Measurements from ENCODE around the gene MAP3K8. TPM values are rescaled to one million over a fixed set of nuclear protein-coding genes. Genes with fewer than 3 reads are reported as not detected.

The MAP3K8 gene
- total and polyA plus RNA-seq, 9 of the 15 experiments (the other 6 are each of a cell fraction or from before 2014, with no cell fraction given): 6.9 to 23.6 (median 13.6) TPM

- TF ChIP-seq ILF3 (IDR thresholded peaks at IDR 0.05; ENCODE audit: borderline replicate concordance) (no peak), HSF4 (CRISPR knock-in tag; IDR thresholded peaks at IDR 0.05; ENCODE audit: borderline replicate concordance) (no peak), CGGBP1 (CRISPR knock-in tag; IDR thresholded peaks at IDR 0.05) (no peak), PATZ1 (CRISPR knock-in tag; IDR thresholded peaks at IDR 0.05; ENCODE audit: borderline replicate concordance) (no peak), PHF21A (IDR thresholded peaks at IDR 0.05; ENCODE audit: borderline replicate concordance, low read depth) (no peak), POU5F1 (IDR thresholded peaks at IDR 0.05; ENCODE audit: borderline replicate concordance, low read depth, low read length, partially characterized antibody) (no peak), SIRT6 (IDR thresholded peaks at IDR 0.05; ENCODE audit: low read depth, low read length) (no peak), WHSC1 (IDR thresholded peaks at IDR 0.05; ENCODE audit: low read length) (no peak), IRF9 (tag; IDR thresholded peaks at IDR 0.05) (no peak), ZFPM2 (CRISPR knock-in tag; IDR thresholded peaks at IDR 0.05) (no peak), HIVEP1 (CRISPR knock-in tag; IDR thresholded peaks at IDR 0.05) (no peak), KLF10 (CRISPR knock-in tag; IDR thresholded peaks at IDR 0.05) (no peak), TBP (optimal IDR thresholded peaks at IDR 0.05; ENCODE audit: low read depth, low read length) (peak; percentile 62), NFE2 (IDR thresholded peaks at IDR 0.05; ENCODE audit: low read depth) (no peak), HES1 (IDR thresholded peaks at IDR 0.05; ENCODE audit: low read depth) (no peak), ARID2 (IDR thresholded peaks at IDR 0.05) (no peak), ETV6 (IDR thresholded peaks at IDR 0.05; ENCODE audit: borderline replicate concordance in 1 of 2, low read depth in 2 of 2, low read length in 1 of 2) (no peak), ETV6 (CRISPR knock-in tag; IDR thresholded peaks at IDR 0.05; ENCODE audit: borderline replicate concordance) (no peak; the same call in 1 of the 2 replicates), SPI1 (IDR thresholded peaks at IDR 0.05; ENCODE audit: borderline replicate concordance, low read depth, low read length) (no peak), NBN (IDR thresholded peaks at IDR 0.05; ENCODE audit: low read depth) (no peak), TAL1 (IDR thresholded peaks at IDR 0.05) (no peak), E2F4 (CRISPR knock-in tag; IDR thresholded peaks at IDR 0.05; ENCODE audit: low read depth) (no peak), CBX3 (IDR thresholded peaks at IDR 0.05; ENCODE audit: borderline replicate concordance in 1 of 2, low read length in 2 of 2) (no peak), ZNF140 (CRISPR knock-in tag; IDR thresholded peaks at IDR 0.05) (no peak), ARHGAP35 (IDR thresholded peaks at IDR 0.05; ENCODE audit: partially characterized antibody) (no peak)
These were observed 489 bp downstream of the MAP3K8 start (continued) for GRCh38 chr10:30434273-30435072.
